HG03442 (cell line): ENCODE measurements around the gene NEK6.

Experiments used
- ATAC-seq: cut with Tn5 transposase; IDR thresholded peaks from one replicate; pipeline ENCODE4 v1.9.1; 2021; ENCODE audit warnings: mild to moderate bottlenecking, moderate library complexity; ENCODE audit not compliant: unreplicated experiment

Gene NEK6

DNA sequence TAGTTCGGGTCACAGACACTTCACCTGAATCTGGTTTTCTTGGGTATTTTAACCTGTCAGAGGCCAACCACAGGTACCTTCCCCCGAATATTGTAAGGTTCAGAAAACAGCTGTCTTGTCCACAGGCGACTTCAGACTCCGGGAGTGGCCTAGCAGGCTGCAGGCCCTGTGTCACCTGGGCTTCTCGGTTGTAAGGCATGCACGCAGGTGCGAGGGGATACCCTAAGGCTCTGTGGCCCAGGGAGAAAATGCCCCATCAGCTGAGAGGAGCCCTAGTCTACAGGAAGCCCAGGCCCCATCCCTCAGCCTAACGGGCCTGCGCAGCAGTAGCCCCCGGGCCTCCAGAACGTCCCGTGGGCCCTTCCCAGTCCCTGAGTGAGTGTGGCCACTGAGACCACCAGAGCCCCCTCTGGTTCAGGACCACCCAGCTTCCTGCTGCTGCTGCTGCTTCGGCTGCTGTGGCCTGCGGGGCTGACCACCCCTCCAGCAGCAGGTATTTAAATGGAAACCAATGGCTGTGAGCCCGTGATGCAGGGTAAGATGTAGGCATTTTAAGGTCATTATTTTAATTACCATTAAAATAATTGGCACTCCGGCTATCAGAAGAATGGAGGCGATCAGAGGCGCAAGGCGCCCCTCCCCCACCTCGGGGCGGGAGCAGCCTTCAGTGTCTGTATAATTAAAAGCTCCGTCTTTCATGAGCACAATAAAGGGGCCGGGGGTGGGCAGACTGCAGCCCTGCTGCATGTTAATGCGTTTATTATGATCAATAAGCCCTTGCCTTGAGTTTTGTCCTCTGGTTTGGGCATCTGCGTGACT, 92.1 kb downstream of the NEK6 start:
- no peak for ATAC-seq

DNA sequence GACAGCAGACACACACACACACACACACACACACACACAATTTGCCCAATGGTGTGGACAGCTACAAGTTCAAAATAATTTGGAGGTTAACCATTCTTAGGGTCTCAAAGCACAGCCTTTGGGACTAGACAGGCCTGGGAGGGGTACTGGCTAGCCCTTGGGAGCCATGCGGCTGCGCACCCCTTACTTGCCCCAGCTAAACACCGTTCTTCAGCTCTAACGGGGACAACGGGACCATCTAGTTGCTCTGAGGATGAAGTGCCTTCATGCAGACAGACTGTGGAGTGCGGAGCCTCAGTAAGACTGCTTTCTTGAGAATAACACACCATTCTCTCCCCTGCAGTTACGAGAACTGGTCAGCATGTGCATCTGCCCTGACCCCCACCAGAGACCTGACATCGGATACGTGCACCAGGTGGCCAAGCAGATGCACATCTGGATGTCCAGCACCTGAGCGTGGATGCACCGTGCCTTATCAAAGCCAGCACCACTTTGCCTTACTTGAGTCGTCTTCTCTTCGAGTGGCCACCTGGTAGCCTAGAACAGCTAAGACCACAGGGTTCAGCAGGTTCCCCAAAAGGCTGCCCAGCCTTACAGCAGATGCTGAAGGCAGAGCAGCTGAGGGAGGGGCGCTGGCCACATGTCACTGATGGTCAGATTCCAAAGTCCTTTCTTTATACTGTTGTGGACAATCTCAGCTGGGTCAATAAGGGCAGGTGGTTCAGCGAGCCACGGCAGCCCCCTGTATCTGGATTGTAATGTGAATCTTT, 92.9 kb downstream of the NEK6 start:
- ATAC-seq, result no peak

DNA sequence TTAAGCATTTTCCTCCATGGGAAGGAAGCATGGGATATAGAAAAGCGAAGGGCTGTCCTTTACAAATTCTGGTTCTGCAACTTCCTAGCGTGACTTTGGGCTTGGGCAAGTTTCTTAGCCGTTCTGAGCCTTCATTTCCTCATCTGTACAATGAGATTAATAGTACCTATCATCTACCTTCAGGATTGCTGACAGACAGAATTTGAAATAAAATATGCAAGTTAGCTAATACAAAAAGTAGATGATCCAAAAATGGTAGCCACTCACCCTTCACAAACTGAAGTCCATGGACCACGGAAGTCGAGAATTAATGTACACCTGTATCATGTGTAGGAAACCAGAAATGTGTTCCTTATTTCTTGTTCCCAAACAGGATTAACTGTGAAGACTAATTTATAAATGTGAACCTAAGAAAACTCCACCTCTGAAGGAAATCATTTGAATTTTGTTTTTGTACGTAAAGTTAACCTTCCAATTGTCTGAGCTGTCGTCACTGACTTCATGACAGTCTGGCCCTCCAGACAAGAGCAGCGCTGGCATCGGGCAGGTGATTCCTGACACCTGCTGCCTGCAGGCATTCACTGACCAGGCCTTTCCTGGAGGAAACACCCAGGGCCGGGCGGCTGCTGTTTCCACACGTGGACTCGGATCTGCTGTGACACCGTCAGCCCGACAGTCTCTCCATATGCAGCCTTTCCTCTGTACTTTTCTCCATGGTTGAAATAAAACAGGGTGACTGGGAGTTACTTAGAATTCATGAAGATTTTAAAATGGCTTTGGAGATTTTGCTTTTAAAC, 94.1 kb downstream of the NEK6 start:
- ATAC-seq, result no peak

DNA sequence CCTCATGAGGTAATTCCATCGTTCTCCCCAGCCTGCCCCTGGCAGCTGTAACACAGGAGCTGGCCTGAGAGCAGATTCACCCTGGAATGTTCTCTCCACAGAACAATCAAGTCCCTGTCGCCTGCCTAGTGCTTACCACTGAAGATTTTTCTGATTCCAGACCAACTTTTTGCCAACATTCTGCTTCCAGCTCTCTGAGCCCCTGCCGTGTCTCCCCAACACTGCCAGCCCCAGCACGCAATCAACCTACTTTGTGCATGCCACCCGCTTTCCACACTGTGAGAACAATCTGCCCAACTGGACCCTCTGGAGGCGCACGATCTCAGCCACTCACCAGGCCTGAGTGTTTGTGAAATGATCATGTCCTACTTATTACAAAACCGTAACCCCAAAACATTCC, 94.9 kb downstream of the NEK6 start:
- no peak for ATAC-seq

DNA sequence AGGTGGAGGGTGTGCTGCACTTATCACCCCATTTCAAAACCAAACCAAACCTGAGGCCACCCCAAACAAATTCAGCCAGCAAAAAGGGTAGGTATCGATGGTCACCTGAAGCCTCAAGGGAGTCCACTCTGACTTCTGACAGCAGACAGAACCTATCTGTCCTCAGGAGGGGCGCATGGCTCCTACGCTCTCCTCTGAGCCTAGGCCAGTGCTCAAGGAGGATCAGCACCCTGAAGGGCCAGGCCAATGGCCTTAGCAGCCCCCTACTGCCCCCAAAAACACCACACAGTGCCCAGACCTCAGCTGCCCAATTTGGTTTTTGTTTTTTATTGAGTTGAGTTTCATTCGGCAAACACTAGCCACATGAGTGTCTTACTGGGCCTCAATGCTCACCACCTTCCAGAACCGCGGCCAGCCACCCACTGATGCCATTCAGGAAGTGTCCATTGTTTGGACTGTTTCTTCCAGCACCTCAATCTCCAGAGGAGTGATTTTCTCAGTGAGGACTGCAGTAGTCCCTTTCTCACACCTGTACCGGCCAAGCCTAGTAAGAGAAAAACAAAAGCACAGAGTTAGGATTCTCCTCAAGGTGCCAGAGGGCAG, 95.5 kb downstream of the NEK6 start:
- ATAC-seq, result no peak

DNA sequence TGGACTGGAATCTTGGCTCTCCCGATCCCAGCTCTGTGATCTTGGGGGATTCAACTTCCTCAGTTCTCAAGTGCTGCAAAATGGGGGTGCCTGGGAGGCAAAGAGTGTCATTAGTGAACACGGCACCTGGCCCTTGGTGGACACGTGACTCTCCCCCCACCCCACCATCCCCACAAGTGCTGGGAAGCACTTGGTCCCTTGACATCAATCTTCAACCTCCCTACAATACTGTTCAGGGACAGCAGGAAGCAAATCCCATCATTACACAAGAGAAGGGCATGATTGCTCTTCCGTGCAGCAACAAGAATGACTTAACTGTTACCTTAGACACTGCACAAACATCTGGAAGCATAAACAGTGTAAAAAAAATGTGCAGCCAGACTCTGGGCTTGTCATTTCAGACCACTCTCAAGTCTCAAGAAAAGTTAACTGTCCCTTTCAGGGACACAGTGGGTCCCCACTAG, 96.1 kb downstream of the NEK6 start:
- ATAC-seq, result no peak

DNA sequence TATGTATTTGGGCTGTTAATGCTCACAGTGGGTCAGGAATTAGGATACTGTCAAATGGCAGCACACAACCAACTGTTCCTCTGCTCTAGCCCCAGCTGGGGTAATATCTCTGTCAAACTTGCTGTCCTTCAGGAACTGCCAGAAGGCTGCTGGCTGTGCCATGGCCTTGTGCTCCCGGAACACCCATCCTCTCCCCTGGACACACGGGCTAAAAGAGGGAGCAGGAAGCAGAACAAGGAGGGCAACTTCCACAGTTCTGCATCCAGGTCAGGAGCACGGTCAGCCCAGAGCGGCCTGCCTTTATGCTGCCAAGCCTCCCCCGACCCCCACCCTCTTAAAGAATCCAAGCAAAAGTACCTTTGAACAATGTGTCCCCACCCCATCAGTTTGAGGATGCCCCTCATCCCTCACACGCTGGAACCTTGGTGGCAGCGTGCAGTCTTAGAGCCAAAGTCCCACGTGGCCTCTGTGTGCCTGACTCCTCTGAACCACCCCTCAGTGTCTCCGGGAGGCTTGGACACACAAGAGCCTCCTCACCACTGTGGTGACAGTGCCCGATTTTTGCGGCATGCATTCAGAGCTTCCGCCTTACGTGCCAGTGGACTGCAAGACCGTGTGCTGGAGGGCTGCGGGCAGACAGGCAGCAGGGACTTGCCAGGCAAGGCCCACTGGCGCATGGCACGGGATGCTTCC, 96.7 kb downstream of the NEK6 start:
- ATAC-seq, result no peak

DNA sequence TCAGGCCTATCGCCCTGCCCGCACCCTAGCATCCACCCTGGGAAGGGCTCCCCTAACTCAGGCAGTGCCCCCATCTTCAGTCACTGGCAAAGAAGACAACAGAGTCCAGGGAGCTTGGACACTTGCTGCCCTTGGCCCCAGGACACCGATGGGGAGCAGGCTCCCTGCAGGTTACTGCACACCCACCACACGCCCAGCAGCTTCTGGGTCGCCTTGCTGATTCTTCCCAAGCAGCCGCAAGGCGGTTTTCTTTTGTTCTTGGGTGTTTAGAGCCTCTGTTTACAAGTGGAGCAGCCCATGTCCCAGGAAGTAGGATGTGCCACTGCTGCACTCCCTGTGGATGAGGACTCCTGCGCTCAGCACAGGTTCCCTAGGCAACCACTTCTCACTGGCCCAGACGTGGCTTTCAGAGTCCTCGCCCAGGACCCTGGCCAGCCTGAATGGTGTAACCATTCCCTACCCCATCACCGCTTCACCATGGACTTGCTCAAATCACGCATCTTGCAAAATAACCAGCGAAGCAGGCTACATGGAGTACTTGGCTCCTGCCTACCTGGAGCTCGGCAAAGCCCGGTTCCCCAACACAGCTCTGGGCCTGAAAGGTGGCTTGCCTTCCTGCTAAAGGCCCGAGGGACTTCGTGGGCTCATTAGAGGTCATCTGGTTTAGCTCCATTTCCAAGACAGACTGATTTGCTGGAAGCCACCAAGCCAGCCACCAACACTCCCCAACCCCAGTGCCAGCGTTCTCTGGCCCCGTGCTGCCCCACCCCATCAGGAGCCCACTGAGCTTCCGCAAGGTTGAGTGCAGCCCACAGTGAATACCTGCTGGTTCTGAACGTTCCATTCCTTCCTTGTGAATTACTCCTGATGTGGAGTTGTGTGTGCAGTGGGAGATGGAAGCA, 97.5 kb downstream of the NEK6 start:
- ATAC-seq, result no peak

DNA sequence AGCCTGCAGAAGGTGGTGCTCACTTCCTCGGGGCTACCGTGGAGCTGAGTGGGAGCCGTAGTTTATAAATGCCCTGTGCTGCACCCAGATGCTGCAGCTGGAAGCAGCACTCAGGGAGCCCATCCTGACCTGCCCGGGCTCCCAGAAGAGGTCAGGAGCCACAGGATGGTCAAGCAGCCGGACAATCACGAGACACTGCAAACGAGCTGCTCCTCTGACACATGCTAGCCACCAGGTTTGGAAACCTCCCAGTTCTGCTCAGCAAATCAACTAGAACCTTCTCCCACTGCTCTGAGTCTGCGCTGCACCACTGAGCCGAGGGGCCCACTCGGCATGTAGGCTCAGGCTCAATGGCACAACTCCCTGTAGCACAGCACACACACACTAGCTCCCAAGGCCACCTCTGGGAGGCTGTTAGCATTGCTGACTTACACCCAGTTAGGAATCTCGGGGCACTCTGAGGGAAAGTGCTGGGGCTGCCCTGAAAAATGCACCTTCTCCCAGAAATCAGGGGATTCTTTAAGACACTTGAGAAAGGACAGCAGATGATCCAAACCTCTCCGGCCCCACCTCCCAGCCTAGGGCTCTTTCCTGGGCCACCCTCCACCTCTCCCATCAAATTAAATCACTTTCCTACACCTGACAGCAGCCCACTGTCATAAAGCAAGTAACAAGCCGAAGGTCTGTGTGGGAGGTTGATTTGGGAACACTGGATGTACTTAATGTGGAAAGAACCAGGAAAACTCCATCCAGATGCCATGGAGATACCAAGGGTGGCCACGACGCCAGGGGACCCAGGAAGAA, 98.4 kb downstream of the NEK6 start:
- no peak for ATAC-seq

DNA sequence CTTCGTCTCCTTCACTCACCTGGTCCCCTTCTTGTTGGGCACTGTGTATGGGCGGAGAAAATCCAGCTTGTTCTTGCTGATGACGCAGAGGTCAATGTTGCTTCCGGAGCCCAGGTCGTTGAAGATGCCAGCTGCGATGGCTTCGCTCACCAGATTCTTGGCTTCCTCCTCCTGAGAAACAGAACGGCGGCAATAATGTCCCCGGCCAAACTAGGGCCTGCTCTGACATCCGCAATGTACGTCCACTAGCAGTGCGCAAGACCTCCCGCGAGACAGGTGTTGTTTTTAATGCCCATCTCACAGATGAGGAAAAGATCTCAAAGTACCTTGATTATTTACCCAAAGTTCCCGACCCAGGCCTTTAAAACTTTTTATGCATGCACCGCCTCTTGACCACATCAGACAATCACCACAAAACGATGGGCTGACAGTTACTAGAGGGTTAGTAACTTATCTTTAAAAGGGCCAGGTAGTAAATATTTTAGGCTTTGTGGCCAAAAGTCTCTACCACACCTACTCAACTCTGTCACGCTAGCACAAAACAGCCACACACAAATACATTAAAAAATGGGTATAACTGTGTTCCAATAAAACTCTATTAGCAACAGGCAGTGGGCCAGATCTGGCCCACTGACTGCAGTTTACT, 99.1 kb downstream of the NEK6 start:
- no peak for ATAC-seq

DNA sequence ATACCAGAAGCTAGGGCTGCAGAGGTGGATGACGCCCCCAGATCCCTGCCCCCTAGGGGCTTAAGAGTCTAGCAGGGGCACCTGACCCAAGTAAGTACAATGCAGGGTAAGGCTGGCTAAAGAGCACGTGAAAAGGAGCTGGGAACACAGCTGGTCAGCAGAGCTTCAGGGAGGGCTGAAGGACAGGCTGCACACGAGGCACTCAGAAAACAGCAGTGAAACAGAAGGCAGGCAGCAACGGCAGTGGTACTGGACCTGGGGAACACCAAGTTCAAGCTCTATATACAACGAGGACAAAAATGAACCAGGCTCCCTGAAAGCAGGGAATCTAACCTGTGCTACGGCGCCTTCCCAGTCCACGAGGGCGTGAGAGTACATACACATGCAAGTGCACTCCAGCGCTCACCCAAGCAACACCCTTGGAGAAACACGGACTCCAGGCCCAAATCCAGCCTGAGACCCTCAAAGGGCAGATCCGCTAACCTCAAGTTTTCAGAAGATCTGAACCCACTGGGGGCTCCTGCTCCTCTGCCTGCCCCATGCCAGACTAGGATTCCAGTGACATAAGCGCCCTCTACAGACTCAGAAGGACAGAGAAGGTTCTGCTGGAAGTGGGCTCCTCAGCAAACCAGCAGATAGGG, 100.1 kb downstream of the NEK6 start:
- ATAC-seq, result no peak

DNA sequence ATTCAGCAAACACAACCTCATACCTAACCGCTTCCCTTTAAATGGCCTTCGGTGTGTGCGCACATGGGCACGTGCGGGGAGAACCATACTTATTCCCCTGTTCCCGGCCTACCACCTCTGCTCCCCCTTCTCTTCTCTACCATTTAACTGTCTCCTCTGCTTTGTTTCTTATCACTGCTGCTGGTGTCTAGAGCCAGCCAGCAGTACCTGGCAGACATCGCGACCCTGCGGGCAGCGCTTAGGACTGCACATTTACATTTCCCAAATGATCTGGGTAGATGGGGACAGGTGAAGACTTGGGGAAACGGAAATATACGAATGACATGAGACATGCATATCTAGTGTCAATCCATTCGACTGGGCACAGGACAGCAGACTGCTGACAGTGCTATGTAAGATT, 100.9 kb downstream of the NEK6 start:
- no peak for ATAC-seq

DNA sequence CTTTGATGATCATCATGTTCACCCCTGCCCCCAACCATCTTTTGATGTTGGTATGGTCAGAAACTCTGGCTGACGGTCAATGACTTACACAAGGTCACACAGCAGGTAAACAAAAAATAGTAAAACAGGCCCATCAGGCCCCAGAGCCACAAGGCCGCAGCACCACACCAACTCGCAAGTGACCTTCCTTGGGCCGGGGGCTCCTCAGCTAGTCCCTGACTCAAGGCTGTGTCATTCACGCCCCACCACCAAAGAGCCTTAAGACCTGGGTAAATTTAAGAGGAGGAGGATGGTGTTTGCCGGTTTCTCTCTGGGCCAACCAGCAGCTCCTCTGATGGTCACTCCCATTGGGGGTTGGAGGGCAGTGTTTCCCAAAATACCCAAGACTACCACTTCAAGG, 101.7 kb downstream of the NEK6 start:
- ATAC-seq, result no peak

DNA sequence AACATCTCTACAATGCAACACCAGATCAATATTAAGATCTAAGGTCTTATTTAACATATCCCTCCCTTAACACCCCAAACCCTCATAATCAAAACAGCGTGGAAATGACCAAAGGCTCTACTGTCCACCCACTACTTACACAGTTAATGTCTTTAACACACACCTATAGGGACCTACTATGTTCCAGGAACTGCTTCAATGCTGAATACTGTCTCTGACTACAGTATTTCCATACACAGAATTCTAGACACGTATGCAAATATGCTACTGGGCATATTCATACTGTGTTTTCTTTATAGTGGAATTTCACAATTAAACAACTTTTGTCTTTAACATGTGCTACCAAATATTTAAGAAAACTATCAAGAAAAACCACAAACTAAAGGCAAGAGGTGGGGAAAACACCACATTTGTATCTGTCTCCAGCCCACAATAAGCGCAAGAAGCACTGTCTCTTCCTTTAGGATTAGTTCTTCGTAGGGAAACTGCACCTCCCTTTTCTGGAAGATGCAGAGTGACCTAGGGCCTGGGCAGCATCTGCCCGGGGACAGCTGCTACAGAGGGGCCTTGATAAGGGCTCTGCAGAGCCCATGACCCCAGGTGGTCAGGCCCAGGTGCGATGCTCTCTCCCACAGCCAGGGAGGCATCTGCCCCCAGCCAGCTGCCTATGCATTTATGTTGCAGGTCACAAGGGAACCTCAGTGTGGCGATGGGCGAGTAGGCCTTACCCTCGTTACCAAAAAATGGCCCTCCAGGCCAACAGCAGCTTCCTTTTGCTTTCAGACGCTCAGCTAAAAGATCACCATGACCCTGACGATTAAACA, 102.3 kb downstream of the NEK6 start:
- no peak for ATAC-seq

DNA sequence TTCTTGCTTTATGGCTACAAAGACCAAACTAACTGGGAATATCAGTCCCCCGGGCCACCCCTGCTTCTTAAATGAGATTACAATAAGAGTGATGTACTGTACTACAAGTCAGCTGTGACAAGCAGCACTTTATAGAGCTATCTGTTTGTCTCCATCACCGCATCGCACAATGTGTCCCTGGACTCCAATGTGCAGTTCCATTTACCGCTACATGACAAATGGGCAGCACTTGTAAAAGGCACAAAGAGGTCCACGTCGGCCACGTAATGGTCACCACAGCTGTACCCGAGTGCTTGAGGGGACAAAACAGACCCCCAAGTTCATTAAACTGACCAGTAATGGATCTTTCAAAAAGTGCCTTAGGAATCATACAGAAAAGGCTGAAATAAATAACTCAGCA, 103.4 kb downstream of the NEK6 start:
- ATAC-seq, result no peak

DNA sequence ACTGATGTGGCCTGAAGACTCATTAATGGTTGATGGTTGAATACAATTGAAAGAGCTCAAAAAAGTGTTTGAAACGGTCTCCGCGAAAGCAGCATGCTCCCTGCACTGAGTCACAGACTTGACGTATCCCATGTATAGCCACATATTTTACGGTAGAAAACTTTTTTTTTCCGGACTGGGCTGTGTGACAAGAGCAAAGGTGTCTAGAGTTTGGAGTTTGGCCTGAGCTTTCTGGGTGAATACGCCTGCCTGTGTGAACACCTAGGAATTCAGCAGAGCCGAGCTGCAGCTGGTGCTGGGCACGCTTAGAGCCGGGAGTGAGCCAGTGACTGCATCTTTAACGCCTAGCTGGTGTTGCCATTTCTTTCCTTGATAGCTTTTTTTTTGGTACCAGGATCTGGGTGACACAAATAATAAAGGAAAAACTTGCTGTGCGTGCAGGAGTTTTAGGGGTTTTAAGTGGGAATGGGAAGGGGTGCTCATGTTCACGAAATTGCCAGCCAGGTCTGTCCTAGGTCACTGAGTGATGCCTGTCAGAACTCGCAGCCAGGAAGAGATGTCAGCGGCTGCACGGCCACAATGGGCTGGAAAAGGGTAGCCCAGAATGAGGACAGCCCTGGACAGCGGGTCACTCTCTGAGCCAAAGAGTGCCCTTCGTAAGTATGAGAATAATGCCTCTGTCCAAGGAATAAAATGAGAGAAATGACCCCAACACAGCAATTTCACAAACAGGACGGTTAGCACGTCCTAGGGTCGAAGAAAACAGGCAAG, 105.8 kb downstream of the NEK6 start:
- ATAC-seq, result no peak
